GM10266 (cell line): ENCODE data around the gene SPATA25.

Experiments
- DNase-seq: peaks from one replicate; pipeline ENCODE4 v3.0.0; 2012; ENCODE audit errors: extremely low spot score
- CTCF ChIP-seq: IDR thresholded peaks from 2 replicates; pipeline ENCODE4 v1.5.1; 2012; ENCODE audit warnings: mild to moderate bottlenecking, low read depth; ENCODE audit not compliant: control insufficient read depth, insufficient read depth; ENCODE audit errors: missing control alignments

The SPATA25 gene

GRCh38 chr20:45926731-45927070 lies 39.3 kb upstream of the SPATA25 start:
- no peak for DNase-seq
- no peak for TF ChIP-seq CTCF

GRCh38 chr20:45925821-45926506 lies 38.5 kb upstream of the SPATA25 start:
- TF ChIP-seq CTCF, result no peak
- DNase-seq, result no peak

DNA sequence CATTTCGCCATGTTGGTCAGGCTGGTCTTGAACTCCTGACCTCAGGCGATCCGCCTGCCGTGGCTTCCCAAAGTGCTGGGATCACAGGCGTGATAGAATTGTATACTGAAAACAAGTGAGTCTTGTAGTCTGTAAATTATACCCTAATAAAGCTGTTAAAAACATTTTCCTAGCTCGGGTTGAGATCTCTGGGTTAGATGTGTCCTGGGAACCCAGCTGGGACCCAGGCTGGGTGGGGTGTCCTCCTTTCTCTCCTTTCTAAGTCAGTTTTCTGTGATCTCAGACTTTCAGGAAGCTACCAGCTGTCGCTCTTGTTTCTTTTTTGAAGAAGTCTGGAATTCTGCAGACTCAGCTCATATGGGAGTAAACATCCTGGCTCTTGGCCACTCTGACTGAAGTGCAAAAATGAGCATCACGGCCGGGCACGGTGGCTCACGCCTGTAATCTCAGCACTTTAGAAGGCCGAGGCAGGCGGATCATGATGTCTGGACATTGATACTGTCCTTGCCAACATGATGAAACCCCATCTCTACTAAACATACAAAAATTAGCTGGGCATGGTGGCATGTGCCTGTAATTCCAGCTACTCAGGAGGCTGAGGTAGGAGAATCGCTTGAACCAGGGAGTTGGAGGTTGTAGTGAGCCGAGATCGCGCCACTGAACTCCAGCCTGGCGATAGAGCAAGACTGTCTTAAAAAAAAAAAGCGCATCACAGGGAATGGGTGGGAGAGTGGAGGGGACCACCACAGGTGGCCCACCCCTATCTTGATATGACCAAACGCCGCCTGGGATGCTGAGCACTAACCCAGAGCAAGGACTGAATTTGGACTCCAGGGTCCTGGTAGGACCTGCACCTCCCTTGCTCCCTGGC lies 37.2 kb upstream of the SPATA25 start:
- no peak for DNase-seq
- TF ChIP-seq CTCF, result no peak

DNA sequence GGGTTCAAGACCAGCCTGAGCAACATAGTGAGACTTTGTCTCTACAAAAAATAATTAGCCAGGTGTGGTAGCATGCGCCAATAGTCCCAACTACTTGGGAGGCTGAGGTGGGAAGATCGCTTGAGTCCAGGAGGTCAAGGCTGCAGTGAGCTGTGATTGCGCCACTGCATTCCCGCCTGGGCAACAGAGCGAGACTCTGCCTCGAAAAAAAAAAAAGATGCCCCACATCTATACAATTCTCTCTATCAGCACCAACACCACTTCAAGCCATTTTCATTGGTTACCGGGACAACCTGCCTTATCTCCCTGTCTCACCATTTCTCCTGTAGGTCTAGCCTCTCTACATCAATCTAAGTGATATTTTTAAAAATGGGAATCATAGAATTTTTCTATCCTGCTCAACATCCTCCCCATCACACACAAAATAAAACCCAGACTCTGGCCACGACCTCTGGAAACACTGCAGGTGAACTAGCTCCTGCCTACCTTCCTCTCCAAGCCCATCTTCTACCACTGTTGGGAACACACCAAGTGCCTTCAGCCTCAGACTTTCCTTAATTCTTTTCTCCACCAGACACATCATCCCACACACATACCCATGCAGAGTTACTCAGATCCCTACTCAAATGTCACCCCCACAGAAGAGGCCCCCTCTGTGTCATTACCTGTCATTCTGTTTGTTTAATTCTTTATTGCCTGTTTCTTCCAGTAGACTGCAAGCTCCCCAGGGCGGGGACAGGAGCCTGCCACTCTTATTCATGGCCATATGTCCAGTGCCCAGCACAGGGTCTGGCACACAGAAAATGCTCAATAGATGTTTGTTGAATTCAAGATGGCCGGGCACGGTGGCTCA lies 34.1 kb upstream of the SPATA25 start:
- no peak for TF ChIP-seq CTCF

GRCh38 chr20:45920462-45921336 lies 33.3 kb upstream of the SPATA25 start:
- DNase-seq, result no peak
- TF ChIP-seq CTCF, result no peak

More for the DNA sequence above, 34.1 kb upstream of the SPATA25 start:
- DNase-seq, result no peak

DNA sequence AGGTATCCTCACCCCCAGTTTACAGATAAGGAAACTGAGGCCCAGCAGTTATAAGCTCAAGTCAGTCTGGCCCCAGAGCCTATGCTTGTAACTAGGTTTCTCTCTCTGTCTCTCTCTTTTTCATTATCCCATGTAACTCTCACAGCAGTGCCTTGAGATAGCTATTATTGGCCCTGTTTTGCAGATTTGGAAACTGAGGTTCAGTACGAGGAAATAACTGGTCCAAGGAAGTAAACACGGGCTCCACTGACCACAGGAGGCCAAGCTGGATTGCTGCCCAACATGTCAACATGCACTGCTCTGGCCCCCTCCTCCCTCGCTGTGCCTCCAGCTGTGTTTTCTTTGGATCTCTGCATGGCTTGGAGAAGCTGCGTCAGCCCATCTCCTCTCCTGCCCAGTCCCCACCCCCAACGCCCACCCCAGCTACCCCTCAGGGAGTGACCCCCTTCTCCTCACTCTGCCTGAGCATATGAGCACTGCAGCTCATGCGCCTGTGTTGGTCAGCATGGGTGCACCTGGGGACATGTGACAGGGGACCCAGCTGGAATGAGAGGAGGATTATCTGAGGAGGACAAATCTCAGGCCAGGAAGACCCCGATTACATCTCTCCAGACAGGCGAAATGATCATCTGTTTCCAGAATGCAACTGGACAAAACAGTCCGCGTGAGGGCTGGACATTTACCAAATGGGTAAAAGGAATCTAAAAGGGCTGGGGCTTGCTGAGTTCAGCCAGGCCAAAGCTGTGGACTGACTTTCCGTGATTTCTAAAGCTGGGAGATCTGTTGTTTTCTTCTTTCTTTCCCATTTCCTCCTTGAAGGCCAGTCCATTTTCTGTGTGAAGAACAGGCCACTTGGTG lies 32.3 kb upstream of the SPATA25 start:
- DNase-seq, result no peak
- TF ChIP-seq CTCF, result no peak
